Kidney capillary endothelial cell (primary cell): ENCODE measurements around the gene GGA2.
"Not testable (repeated sequence)": the region's sequence is repeated elsewhere in the genome, so short reads cannot be mapped to it uniquely, and the experiment has no call there.

Experiments used
- DNase-seq: peaks from one replicate; pipeline ENCODE4 v3.0.0-alpha.2; 2018; ENCODE audit warnings: low spot score

Gene GGA2

DNA sequence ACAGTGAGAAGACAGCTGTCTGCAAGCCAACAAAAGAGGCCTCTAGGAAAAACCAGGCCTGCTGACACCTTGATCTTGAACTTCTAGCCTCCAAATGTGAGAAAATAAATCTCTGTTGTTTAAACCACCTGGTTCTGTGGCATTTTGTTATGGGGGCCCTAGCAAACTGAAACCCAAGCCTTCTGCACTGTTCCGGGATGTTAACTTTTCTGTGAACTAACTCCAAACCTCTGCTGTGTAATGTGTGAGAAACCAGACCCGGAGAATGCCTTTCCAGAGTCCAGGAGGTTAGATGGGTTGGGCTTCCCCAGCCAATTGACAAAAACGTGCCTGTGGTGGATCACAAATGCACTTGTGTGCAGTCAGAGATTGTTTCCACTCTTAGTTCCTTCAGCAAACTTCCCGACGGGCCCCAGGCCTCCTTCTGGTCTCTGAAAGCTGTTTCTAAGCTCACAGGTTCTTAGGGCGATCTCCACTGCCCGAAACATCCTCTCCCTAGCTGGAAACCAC, 13.6 kb upstream of the GGA2 start:
- no peak for DNase-seq

GRCh38 chr16:23523321-23523720, 13.0 kb upstream of the GGA2 start:
- no peak for DNase-seq

DNA sequence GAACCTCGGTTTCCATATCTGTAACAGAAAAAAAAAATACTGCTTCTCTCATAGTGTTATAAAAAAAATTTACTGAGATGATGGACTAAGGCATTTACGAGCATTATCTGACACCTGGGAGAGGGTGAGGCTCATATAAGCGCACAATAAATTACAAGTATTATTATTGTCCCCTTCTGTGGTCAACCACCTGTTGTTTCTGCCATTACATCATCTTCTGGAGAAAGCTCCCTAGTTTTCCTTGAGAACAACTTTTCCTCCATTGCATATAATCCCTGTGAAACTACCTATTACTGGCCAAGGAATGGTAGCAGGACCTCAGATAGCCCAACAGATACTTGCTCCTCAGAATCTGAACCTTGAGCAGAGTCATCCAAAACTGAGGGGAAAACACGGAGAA, 11.7 kb upstream of the GGA2 start:
- no peak for DNase-seq

DNA sequence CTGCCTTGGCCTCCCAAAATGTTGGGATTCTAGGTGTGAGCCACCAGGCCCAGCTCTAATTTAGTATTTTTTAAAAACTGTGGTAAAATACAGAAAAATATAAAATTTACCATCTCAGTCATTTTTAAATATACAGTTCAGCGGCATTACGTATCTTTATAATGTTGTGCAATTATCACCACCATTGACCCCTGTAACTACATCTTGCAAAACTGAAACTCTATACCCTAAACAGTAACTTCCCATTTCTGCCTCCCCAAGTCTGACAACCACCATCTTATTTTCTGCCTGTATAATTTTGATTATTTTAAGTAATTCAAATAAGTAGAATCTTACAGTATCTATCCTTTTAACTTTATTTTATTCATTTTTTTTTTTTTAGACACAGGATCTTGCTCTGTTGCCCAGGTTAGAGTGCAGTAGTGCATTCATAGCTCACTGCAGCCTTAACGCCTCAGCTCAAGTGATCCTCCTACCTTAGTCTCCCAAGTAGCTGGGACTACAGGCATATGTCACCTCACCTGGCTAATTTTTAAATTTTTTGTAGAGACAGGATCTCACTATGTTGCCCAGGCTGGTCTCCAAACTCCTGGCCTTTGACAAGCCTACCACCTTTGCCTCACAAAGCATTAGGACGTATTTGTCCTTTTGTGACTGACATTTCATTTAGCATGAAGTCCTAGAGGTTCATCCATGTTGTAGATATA, 10.9 kb upstream of the GGA2 start:
- DNase-seq = no peak

DNA sequence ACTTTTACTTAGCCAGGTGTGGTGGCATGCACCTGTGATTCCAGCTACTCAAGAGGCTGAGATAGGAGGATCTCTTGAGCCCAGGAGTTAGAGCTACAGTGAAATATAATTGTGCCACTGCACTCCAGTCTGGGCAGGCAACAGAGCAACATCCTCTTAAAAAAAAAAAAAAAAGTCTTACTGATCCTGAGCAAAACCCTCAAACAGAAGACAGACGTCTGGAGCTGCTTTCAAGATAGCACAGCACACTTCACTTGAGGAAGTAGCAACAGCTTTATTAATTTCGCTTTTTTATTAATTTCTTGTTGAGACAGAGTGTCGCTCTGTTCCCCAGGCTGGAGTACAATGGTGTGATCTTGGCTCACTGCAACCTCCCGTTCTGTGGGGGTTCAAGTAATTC, 10.2 kb upstream of the GGA2 start:
- no peak for DNase-seq

DNA sequence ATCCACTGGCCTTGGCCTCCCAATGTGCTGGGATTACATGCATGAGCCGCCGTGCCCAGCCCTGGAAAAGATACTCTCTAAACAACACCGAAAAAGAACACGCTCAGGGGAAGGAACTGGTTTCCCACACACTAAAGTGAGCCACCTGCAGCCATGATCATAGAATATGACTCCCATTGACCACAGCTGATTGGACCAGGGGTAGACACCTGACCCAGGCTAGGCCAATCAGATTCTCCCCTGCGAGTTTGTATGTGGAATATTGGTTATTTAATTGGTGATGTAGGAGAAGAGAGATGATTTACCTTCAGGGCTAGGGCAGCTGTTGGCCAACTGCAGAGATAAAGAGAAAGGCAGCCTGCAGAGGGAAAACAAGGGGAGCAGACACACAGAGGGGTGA, 9.0 kb upstream of the GGA2 start:
- no peak for DNase-seq

GRCh38 chr16:23518435-23518891, 8.2 kb upstream of the GGA2 start:
- DNase-seq = peak; percentile 28

DNA sequence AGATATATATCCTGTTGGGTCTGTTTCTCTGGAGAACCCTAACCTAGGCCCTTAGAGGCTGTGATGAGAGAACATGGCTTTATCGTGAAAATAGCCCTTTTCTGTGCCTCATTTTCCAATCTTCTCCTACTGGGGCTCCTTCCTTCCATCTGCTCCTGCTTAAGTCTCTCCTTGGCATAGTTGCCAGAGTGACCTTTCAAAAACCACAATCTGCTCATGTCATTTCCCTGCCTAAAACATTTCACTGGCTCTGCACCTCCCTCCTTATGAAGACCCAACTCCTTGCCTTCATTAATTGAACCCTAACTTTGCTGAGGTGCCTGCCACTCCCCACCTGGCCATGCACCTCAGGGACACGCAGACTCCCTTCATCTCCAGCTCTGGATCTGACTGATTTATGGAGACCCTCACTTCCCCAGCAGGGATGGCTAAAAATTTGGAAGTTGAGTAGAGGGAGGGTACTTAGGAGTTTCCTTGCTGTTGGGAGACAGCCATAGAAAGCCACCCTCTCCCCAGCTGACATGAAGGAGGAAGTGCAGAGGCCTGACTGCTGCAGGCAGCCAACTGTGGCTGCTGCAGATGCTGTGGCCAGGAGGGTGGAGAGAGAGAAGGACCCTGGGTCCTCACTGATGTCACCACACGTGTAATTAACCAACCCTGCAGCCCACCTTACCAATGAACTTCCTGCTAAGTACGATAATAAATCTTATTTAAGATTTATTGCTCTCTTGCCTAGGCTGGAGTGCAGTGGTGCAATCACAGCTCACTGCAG, 6.3 kb upstream of the GGA2 start:
- DNase-seq = no peak

- no peak for DNase-seq
Observed at GRCh38 chr16:23515881-23516280, 5.6 kb upstream of the GGA2 start.

DNA sequence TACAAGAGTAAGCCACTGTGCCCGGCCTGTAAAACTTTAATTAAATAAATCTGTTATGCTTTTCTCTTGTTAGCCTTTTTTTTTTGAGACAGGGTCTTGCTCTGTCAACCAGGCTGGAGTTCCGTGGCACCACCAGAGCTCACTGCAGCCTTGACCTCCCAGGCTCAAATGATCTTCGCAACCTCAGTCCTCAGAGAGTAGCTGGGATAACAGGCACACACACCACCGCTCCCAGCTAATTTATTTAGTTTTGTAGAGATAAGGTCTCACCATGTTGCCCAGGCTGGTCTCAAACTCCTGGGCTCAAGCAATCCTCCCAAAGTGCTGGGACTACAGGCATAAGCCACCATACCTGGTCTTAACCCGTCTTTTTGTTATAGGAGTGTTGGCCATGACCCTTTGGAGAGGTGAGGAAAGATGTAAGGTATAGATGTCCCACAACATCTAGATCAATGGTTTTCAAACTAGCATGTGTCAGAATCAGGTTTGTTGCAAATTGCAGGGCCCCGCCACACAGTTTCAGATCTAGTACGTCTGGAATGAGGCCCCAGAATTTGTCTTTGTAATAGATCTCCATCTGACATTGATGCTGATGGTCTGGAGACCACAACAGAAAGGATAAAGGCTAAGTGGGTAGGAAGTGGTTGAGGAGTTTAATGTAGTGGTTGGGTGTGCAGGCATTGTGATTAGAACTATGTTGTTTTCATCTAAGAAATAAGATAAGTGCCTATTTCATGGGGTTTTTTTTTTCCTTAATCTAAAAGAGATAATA, 4.3 kb upstream of the GGA2 start:
- DNase-seq = no peak

DNA sequence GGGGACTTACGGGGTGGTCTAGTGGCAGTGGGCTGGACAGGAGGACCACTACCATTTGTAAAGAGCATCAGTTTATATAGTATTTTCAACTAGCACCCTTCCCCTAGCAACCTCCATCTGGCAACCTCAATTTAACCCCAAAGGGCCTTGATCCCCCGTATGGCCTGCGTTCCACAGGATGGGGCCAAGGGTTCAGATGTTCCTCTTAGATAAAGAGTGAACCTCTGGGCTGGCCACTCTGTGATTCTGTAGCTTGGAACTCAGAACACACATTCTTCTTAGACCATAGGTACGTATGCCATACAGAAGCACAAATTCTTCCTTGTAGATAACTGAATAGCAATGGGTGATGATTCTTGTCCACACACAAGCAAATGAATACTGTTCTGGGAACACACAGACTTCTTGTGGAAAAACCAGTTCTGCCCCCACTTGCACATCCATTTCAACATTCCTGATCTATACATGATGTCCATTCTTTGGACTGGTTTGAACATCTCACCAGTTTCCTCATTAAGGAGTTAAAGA, 1.9 kb upstream of the GGA2 start:
- DNase-seq = no peak

DNA sequence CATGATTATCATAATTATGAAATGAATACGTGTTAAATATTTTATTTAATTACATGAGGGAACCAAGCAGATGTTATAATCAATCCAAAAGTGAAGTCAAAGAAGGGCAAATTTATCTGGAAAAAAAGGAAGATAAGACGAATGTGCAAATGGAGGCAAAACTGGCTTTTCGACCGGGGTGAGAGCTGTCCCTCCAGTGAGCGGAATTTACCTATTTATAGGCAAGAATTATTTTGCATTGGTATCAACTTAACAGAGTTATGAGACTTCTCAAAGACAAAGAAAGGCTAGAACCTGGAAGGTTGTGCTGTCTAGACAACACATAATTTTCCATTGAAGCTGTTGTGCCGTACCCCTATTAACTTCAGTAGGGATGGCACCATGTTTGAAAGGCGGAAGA, 1.4 kb upstream of the GGA2 start:
- no peak for DNase-seq

DNA sequence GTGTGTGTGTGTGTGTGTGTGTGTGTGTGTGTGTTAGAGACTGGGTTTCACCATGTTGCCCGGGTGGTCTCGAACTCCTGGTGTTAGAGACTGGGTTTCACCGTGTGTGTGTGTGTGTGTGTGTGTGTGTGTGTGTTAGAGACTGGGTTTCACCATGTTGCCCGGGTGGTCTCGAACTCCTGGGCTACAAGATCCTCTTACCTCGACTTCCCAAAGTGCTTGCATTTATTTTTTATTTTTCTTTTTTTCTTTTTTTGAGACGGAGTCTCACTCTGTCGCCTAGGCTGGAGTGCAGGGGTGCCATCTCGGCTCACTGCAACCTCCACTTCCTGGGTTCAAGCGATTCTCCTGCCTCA, 599 bp upstream of the GGA2 start:
- DNase-seq = not testable (repeated sequence)

DNA sequence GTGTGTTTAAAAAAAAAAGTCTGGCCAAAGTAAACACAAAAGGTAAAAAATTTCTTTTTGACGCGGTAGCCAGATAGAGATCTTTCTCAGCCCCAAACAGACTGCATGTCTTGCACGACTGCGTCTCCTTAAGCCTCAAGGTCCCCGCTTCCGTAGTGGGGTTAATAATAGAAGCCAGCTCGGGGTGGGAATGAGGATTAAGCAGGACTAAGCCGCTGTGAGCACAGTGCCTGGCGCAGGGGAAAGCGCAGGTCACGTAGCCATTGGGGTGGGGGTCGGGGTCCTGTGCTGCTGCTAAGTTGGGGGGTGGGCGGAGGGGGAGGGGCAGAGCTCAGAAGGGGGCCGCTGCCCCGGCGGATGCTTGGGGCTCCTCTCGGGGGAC, 521 bp downstream of the GGA2 start:
- no peak for DNase-seq

GRCh38 chr16:23509441-23509754, 896 bp downstream of the GGA2 start:
- DNase-seq = peak; percentile 21

GRCh38 chr16:23508589-23509440, 1.5 kb downstream of the GGA2 start:
- DNase-seq = no peak

DNA sequence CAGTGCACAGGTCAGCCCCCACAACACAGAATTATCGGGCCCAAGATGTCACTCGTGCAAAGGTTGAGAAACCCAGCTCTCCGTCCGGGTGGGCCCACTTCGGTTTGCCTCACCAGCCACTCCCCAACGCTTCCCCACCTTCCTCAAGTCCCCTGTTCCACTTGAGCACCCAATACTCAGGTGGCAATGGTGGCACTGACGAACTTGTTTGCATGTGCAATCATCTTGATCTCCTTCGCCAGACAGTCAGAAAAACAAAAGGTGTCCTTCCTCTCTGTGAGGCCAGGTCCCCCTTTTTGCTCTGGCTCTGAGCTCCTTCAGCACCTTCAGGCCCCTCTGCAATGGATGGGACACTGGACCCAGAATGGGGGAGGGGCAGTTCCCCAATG, 3.7 kb downstream of the GGA2 start:
- DNase-seq = no peak

GRCh38 chr16:23505671-23506605, 4.4 kb downstream of the GGA2 start:
- DNase-seq = no peak

GRCh38 chr16:23505180-23505665, 5.1 kb downstream of the GGA2 start:
- no peak for DNase-seq

DNA sequence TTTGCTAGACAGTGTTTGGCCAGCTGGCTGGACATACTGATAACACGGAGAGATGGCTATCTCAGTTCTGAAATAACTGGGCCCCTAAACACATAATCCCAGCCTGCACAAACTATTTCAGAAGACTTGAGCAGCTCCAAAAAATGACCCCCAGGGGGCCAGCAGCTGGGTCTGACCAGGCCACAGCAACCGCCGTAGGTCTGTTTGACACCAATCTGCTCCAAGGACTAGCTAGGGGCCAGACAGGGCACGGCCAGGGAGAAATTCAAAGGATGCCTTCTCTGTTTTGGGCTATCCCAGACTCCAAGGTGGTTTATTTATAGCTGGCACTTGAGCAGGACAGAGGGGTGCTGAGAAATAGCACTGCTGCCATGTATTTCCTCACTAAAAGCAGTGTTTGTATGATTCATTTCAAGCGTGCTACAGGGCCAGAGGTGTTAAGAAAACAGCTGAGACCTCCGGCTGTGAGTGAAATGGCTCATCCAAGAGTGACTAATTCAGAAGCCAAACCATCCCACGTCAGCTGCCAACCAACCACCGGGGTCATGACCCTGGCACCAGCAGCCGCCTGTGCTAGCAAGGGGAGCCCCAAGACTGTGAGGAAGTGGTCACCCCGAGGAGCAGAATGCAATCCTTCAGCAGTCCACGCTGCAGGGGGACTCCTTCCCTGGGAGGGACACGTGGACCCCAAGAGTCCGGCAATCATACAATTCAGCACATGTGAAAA, 5.7 kb downstream of the GGA2 start:
- DNase-seq = peak; percentile 87
